UCSD-AML1 (cell line): ENCODE results near the gene C1orf226.
"Not testable (repeated sequence)": the region's sequence is repeated elsewhere in the genome, so short reads cannot be mapped to it uniquely, and the experiment has no call there.

Experiments
- DNase-seq: peaks from one replicate; lab custom pipeline; 2025; ENCODE audit not compliant: unreplicated experiment; lab: John Stamatoyannopoulos, UW

The C1orf226 gene

DNA sequence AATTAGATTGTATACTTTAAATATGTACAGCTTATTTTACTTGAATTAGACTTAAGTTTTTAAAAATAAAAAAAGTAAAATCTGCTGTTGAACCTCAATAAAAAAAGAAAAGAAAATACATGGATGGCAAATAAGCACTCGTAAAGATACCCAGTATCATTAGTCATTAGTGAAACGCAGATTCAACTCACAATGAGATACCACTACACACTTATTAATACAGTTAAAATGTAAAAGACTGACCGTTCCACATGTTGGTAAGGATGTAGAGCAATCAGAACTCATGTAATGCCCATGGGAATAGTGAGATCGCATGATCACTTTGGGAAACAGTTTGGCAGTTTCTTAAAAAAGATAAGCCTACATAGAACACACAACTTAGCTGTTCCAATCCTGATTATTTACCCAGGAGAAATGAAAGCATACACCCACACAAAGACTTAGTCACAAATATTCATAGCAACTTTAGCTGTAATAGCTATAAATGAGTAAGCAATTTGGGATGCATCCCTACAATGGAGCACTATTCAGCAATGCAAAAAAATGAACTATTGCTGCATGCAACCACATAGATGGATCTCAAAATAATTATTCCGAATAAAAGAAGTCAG lies 23.1 kb downstream of the C1orf226 start:
- DNase-seq, result no peak

DNA sequence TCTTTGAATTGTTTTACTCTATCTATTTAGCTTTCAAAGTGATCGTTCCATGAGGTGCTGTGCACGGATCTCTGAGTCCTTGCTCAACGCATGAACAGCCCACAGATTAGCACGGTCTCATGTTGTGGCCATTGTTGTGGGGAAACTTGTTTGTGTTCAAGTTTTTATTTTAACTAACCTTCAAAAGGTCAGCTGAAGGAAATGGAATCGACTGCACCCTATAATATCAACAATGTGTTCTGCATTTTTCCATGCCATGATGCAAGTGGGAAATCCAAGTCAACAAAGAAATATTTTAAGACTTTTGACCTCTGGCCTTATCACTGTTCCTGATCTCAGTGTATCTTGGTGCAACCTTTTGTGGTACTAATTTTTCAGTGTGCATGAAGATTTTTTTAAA lies 24.3 kb downstream of the C1orf226 start:
- no peak for DNase-seq

DNA sequence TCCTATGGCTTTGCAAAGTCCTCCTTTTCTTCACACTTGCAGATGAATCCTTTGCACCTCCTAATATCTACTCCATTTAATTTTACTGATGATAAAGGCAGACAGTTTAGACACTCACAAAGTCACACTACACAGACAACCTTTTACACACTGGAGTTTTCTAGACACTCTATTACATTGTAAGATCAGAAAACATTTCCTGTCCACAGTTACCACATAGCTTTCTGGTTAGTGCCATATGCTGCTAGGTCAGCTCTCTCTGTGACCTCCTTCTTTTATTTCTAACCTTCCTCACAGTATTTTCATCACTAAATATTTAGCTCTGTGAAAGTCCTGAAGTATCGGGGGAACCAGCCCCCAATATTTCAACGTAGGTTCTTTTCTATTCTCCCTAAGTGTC lies 25.3 kb downstream of the C1orf226 start:
- no peak for DNase-seq

DNA sequence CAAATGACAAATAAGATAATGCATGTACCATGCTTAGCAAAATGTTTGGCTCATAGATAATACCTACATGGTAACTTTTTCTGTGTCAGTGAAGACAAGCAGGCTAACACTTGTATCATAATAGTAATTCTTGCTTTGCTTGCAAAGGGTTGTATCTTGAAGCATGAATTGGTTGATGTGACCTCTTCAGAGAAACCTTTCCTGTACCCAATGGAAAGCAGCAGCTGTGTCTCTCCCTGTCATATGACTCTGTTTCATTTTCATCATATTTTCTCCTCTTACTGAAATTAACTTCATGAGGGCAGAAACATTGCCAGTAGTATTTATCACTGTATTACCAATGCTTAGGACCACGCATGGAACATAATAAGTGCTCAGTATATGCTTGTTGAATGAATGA lies 26.0 kb downstream of the C1orf226 start:
- no peak for DNase-seq

DNA sequence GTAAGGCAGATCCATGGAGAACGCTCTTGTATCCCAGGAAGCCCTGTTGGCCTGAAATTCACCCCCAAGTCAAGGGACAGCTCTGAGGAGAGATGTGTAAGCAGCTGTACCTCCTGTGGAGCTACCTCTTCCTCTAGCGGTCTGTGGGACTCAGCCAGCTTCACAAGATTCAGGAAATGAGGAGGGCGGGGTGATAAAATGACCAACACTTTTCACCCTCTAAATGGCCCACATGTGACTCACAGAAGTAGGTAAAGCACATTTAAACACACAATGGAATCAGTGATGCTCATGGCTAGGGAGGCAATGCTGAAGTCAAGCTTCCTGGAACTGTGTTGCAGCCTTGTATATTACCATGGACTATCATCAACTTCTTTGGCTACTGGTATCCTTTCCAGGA lies 30.5 kb downstream of the C1orf226 start, which contains the start of gene SH2D1B:
Gene SH2D1B (minus strand): TSS at position 135 of the 400 bp plus-strand sequence. CDS start 120 bp downstream, at position 15.
- DNase-seq, result no peak

DNA sequence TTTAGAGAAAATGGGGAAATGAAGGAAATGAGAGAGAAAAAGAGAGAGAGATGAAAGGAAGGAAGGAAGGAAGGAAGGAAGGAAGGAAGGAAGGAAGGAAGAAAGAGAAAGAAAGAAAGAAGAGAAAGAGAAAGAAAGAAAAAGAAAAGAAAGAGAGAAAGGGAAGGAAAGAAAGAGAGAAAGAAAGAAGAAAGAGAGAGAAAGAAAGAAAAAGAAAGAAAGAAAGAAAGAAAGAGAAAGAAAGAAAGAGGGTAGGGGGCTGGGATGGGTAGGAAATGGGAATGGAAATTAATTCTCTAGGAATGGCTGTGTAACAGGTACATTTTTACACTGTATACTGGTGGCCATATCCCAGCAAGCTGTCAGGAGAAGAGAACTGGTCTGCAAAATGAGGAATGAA lies 34.7 kb downstream of the C1orf226 start:
- DNase-seq, result no peak

DNA sequence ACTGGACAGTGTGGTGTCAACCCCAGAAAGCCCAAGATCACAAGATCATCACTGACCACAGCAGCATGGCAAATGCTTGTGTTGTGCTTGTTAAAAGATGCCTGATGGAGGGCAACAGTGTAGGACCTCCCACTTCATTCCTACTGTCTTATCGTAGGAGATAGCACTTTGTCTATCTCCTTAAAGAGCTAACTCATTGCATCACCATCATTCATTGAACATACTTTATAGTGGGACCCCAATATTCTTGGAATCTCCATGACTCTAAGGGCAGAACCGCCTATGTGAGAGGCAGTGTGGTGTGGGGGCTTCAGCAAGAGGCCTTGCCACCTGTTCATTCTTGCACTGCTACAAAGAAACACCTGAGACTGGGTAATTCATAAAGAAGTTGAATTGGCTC lies 35.4 kb downstream of the C1orf226 start:
- DNase-seq, result no peak

DNA sequence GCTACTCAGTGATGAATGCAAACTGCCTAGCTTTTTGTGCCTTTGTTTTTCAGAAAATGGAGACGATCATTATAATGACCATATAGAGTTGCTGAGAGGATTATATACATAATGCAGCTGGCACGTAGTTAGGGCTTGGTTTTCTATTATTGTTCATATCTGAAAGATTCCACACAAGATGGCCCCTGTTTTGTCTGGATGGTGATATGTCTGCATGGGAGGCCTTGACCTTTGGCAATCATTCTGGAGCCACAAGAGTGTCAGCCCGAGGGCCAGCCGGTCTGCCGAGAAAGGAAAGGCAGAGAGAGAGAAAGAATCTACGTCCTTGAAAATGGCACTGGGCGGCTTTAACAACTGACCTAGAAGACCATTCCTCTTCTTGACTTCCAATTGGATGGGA lies 36.1 kb downstream of the C1orf226 start:
- no peak for DNase-seq

DNA sequence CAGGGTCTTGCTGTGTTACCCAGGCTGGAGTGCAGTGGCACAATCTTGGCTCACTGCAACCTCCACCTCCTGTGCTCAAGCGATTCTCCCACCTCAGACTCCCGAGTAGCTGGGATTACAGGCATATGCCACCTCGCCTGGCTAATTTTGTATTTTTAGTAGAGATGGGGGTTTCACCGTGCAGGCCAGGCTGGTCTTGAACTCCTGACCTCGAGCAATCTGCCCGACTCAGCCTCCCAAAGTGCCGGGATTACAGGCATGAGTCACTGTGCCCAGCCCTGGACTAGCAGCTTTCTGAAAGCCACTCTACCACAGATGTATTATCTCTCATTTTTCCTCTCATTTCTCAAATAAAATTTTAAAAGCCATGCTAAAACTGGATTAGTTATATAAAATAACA lies 37.1 kb downstream of the C1orf226 start:
- not testable (repeated sequence) for DNase-seq

DNA sequence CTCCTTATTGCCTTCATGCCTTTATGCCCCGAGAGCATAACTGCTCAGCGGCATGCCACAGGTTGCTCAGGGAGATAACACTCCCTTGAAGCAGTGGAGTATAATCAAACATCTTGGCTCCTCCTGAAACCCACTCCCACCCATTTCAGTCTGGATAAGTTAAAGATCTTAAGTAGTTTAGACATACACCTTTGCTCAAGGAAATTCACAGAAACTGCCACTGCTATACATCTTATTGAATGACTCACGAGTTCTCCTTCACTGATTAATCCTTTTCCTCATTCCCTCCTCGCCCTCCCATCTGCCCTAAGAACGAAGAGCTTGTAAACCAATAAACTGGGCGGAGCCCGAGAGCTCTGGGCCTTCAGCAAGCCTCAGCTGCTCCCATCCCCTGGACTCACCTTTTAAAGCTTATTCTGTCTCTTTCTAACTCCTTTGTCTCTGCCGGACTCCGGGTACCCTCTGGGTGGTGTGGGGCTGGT lies 38.0 kb downstream of the C1orf226 start:
- DNase-seq, result not testable (repeated sequence)

DNA sequence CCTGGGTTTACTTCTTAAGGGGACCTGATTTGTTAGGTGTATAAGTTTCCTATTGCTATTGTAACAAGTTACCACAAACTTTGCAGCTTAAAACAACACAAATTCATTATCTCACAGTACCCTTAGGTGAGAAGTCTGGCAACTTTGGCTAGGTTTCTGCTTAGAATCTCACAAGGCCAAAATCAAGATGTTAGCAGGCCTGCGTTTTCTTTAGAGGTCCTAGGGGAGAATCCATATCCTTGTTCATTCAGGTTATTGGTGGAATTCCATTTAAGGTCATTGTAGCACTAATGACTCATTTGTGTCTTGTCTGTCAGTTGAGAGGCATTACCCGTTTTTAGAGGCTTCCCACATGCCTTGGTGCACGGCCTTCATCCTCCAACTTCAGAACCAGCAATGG lies 38.6 kb downstream of the C1orf226 start:
- DNase-seq, result no peak

DNA sequence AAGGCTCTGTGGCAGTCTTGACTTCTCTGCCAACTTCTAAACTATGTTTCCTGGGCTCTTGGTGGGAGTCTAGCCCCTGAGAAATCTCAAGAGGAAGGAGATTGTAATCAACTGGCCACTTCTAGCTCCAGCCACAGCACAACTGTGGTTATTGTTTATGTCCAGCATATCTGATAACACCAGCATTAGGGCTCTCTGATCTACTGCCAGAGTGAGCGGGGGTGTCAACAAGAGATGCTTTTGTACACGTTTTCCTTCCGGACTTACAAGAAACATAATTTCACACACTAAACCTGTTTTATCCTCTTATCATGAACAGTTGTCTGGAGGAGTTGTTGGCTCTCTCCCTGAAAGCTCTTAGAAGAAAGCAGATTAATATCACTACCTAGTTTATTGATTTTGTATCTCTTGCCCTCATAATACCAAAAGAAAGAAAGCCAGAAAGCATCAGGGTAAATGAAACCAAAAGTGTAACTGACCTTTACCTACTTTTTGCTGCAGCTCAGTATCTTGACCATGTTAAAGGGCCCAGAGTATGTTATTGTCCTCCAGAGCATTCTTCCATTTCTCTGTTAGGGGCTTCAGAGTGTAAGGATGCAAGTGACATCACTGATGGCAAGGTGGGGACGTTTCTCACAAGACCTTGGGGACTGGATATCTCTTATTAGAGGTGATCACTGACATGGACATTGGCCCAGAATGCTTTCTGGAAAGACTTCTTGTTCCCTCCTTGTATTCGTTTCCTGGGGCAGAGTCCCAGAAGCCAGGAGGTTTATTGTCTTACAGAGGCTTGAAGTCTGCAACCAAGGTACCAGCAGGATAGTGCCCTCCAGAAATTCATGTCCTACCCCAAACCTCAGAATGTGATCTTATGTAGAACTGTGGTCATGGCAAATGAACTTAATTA lies 40.0 kb downstream of the C1orf226 start:
- DNase-seq, result no peak

DNA sequence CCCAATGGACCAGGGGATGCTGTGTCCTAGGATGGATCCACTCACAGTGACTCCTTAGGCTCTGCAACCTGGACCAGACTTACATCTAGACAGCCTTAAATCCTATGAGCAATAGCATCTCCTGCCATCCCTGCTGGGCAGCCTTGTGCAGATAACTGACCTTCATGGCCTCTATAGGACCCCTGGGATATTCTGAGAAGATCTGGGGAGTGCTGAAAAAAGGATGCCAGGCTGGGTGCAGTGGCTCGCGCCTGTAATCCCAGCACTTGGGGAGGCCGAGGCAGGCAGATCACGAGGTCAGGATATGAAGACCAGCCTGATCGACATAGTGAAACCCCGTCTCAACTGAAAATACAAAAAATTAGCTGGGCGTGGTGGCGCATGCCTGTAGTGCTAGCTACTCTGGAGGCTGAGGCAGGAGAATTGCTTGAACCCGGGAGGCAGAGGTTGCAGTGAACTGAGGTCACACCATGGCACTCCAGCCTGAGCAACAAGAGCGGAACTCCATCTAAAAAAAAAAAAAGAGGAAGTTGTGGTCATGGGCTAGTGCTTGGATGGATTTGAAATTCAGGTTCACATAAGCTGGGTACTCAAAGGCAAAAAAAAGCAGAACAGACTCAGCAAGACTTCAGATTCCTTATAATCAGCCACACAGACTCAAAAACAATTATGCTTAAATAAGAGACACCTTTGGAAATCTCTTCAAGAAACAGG lies 41.3 kb downstream of the C1orf226 start:
- peak; percentile 16 for DNase-seq

DNA sequence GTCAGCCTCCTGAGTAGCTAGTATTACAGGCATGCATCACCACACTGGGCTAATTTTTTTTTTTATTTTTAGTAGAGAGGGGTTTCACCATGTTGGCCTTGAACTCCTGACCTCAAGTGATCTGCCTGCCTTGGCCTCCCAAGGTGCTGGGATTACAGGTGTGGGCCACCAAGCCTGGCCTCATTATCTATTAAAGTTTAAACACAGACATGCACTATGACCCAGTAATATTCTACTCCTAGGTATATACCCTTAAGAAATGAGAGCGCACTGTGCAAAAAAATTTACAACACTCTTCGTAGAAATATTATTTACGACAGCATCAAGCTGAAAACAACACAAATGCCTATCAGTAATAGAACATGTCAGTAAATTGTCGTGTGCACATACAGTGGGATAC lies 49.1 kb downstream of the C1orf226 start:
- DNase-seq, result no peak

DNA sequence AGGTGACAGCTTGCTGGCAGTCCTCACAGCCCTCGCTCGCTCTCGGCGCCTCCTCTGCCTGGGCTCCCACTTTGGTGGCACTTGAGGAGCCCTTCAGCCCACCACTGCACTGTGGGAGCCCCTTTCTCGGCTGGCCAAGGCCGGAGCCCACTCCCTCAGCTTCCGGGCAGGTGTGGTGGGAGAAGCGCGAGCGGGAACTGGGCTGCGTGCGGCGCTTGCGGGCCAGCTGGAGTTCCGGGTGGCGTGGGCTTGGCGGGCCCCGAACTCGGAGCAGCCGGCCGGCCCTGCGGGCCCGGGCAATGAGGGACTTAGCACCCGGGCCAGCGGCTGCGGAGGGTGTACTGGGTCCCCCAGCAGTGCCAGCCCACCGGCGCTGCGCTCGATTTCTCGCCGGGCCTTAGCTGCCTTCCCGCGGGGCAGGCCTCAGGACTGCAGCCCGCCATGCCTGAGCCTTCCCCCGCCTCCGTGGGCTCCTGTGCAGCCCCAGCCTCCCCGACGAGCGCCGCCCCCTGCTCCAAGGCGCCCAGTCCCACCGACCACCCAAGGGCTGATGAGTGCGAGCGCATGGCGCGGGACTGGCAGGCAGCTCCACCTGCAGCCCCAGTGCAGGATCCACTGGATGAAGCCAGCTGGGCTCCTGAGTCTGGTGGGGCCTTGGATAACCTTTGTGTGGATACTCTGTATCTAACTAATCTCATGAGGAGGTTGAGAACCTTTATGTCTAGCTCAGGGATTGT lies 51.6 kb downstream of the C1orf226 start:
- not testable (repeated sequence) for DNase-seq
